NT2/D1 (cell line): Measurements from ENCODE around the gene LRP8.

Experiments used
- YY1 ChIP-seq: IDR thresholded peaks from 2 replicates; pipeline ENCODE4 v1.6.1; 2011; ENCODE audit not compliant: insufficient read length, insufficient read depth
- ZNF274 ChIP-seq: IDR thresholded peaks from 2 replicates; pipeline ENCODE4 v1.6.1; 2011; ENCODE audit warnings: mild to moderate bottlenecking, low read depth, low read length

DNA sequence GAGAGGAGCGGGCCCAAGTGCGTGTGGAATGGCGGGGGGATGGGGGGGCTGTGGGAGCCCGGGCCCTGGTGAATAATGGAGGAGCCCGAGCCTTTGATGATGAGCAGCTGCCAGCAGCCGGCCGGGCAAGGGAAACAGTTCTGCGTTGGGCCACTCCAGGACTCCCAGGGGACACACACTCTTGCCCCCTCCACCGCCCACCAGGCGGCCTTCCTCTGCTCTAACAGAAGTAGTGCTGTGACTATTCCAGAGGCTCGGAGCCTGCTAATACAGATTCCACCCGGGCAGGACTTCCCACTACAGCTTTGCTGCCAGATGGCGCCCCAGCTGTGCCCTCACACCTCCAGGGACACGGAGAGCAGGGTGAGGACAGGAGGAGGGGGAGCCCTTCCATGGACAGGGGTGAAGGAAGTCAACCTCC is 48.2 kb upstream of the LRP8 start:
- TF ChIP-seq ZNF274 (no peak), YY1 (no peak)
